Gastroesophageal sphincter (tissue), 4 donors: ENCODE measurements around the gene DHRS7C. TPM values are rescaled to one million over a fixed set of nuclear protein-coding genes. Genes with fewer than 3 reads are reported as not detected.

Experiments used
- ATAC-seq: fragments of 150-250 bp; one replicate; pipeline ENCODE4 v1.9.1; 2016; ENCODE audit warnings: mild to moderate bottlenecking, moderate library complexity
- H3K27ac ChIP-seq, 4 donors: fragments of 200-600 bp; sonication (generic) in 3 of 4; 1 replicate in 3 of 4; 2 replicates in 1 of 4; pipeline ENCODE4 v1.5.1; 2016 to 2019
- H3K27me3 ChIP-seq: fragments of 200-600 bp; sonication (generic); one replicate; pipeline ENCODE4 v1.5.1; 2019
- H3K36me3 ChIP-seq, 2 donors: fragments of 200-600 bp; sonication (generic); one replicate each; pipeline ENCODE4 v1.5.1; 2019; ENCODE audit warnings: control low read depth in 1 of 2
- H3K4me1 ChIP-seq, 3 donors: fragments of 200-600 bp; sonication (generic); 1 replicate in 2 of 3; 2 replicates in 1 of 3; pipeline ENCODE4 v1.5.1; 2016 to 2019; ENCODE audit warnings: control low read depth in 2 of 3
- H3K4me3 ChIP-seq, 2 donors: fragments of 200-600 bp; sonication (generic); one replicate each; pipeline ENCODE4 v1.5.1; 2019; ENCODE audit warnings: mild to moderate bottlenecking in 1 of 2, moderate library complexity in 1 of 2
- H3K9me3 ChIP-seq, 3 donors: fragments of 200-600 bp; sonication (generic); one replicate each; pipeline ENCODE4 v1.5.1; 2017 to 2019; ENCODE audit warnings: control low read depth in 2 of 3
- CTCF ChIP-seq, 4 experiments: fragments of 200-600 bp in 2 of 4; fragments of 450-650 bp in 2 of 4; sonication (generic) in 1 of 4; IDR thresholded peaks; one replicate each; pipeline ENCODE4 v1.5.1; 2017 to 2019; ENCODE audit warnings: antibody characterized with exemption in 4 of 4, mild to moderate bottlenecking in 2 of 4, moderate library complexity in 2 of 4
- EP300 ChIP-seq: sonication (generic); formaldehyde crosslinking; IDR thresholded peaks from one replicate; pipeline ENCODE4 v1.6.1; 2017; ENCODE audit warnings: antibody characterized with exemption, mild to moderate bottlenecking
- POLR2A ChIP-seq, 2 donors: fragments of 450-650 bp; IDR thresholded peaks; one replicate each; pipeline ENCODE4 v1.6.1; 2017; ENCODE audit warnings: antibody characterized with exemption in 2 of 2, mild to moderate bottlenecking in 2 of 2, moderate library complexity in 1 of 2
- POLR2AphosphoS5 ChIP-seq: sonication (generic); formaldehyde crosslinking; IDR thresholded peaks from one replicate; pipeline ENCODE4 v1.6.1; 2017; ENCODE audit warnings: antibody characterized with exemption
- WGBS, 2 donors: methylation state at CpG; one replicate each; pipeline ENCODE4 v1.1.5; 2018; ENCODE audit warnings: low coverage in 1 of 2; 5-methylcytosine and 5-hydroxymethylcytosine counted together
- total RNA-seq, 4 donors: library from RNA; depleted of rRNA; stranded (reverse); fragments of >200 nt; gene quantifications; one replicate each; pipeline ENCODE4 v1.1.0, GENCODE V29; 2016

The DHRS7C gene
- total RNA-seq, 4 donors from 2014 or later, result not detected

GRCh38 chr17:9830711-9831110, 39.3 kb upstream of the DHRS7C start:
- H3K4me1 ChIP-seq, result peaks cover 0 to 33% (median 14%) of the 10 kb centered on the region in 3 donors
- no peaks in the 10 kb centered on the region for H3K9me3 ChIP-seq
- peak overlapping the region in 1 of 4 donors; percentile 74 for H3K27ac ChIP-seq
- no peaks in the 10 kb centered on the region for H3K36me3 ChIP-seq
- no peak overlapping the region for H3K4me3 ChIP-seq
- TF ChIP-seq POLR2A (IDR thresholded peaks at IDR 0.05) (no peak), CTCF (IDR thresholded peaks at IDR 0.05) (no peak), EP300 (no peak), POLR2AphosphoS5 (no peak)
- WGBS, 2 donors, result 75 to 89% methylated on average over 1 to 2 of the region's 2 CpGs
- no peaks in the 10 kb centered on the region for H3K27me3 ChIP-seq
- no peak for ATAC-seq

DNA sequence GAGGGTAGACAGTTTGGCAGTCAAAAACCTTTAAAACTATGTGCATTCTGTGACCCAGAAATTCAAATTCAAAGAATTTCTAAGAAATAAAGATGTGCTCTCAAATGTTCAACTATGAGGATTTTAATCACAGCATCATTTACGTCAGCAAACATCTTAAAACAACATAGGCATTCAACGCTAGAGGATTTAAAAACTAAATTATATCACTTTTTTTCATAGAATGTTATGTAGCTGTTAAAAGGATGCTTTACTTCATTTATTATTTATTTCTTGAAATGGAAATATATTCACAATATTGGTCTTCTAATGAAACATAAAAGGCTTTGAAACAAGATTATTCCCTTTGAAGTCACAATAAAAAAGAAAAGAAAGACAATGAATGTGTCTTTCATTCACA, 38.0 kb upstream of the DHRS7C start:
- WGBS, 2 donors, result 59 to 79% methylated on average over 2 of the region's 2 CpGs
- Histone ChIP-seq H3K36me3 (no peaks in the 10 kb centered on the region), H3K27me3 (no peaks in the 10 kb centered on the region), H3K9me3 (no peaks in the 10 kb centered on the region), H3K4me1 (peaks cover 0 to 42% (median 14%) of the 10 kb centered on the region in 3 donors), H3K4me3 (no peak overlapping the region), H3K27ac (peak overlapping the region; percentile 26 to 83 (median 74))
- TF ChIP-seq EP300 (no peak), POLR2AphosphoS5 (no peak), CTCF (IDR thresholded peaks at IDR 0.05) (no peak), POLR2A (IDR thresholded peaks at IDR 0.05) (no peak)
- no peak for ATAC-seq

GRCh38 chr17:9828296-9829295, 37.2 kb upstream of the DHRS7C start:
- H3K36me3 ChIP-seq, result no peaks in the 10 kb centered on the region
- H3K9me3 ChIP-seq, result no peaks in the 10 kb centered on the region
- WGBS, 2 donors, result 25 to 26% methylated on average over 8 to 11 of the region's 13 CpGs
- peaks cover 0 to 42% (median 14%) of the 10 kb centered on the region in 3 donors for H3K4me1 ChIP-seq
- ATAC-seq, result peak; percentile 77
- no peaks in the 10 kb centered on the region for H3K27me3 ChIP-seq
- H3K27ac ChIP-seq, result peak overlapping the region; percentile 26 to 83 (median 74)
- TF ChIP-seq EP300, result no peak
- TF ChIP-seq POLR2AphosphoS5, result peak; percentile 44
- peak overlapping the region in 1 of 2 donors; percentile 21 for H3K4me3 ChIP-seq

DNA sequence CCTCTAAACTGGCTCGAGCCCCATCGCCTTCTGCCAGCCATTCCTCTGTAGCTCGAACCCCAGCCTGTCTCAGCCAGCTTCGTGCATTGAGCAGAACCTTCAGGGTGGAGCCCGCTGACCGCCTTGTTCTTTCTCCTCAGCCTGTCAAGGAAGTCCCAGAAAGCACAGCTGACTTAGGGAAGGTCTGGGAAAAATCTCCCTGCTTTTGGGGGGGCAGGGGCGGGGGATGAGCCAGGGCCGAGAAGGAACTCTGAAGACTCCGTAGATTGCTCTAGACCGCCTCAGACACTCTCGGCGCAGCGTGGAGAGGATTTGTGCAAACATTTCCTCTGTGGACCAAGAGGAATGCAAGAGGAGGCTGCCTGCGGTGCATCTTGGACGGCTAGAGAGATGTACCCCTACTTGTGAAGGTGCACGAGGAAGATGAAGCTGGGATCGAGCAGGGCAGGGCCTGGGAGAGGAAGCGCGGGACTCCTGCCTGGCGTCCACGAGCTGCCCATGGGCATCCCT, 34.3 kb upstream of the DHRS7C start, which contains the start of gene GLP2R:
TSS of gene GLP2R (plus strand) at position 284 of the 510 bp plus-strand sequence. CDS start at position 424, 140 bp downstream.
- Histone ChIP-seq H3K4me1 (peaks cover 0 to 52% (median 14%) of the 10 kb centered on the region in 3 donors), H3K4me3 (peak within 1 kb of the TSS in 1 of 2 donors; percentile 35), H3K36me3 (no peaks in the 10 kb centered on the region), H3K27me3 (no peaks in the 10 kb centered on the region), H3K9me3 (no peaks in the 10 kb centered on the region), H3K27ac (peak within 1 kb of the TSS in 3 of 4 donors; percentile 31 to 53 (median 43))
- TF ChIP-seq CTCF (IDR thresholded peaks at IDR 0.05) (no peak), POLR2AphosphoS5 (no peak), POLR2A (IDR thresholded peaks at IDR 0.05) (no peak), EP300 (no peak)
- 23 to 80% methylated on average over 2 to 7 of the region's 21 CpGs for WGBS, 2 donors
- ATAC-seq, result no peak

- no peak for ATAC-seq
These were observed 33.5 kb upstream of the DHRS7C start for GRCh38 chr17:9824797-9825338.

More at GRCh38 chr17:9824797-9825338, 33.5 kb upstream of the DHRS7C start:
- no peak overlapping the region for H3K4me3 ChIP-seq
- no peaks in the 10 kb centered on the region for H3K27me3 ChIP-seq
- H3K27ac ChIP-seq, result no peak overlapping the region
- peaks cover 0 to 50% (median 14%) of the 10 kb centered on the region in 3 donors for H3K4me1 ChIP-seq
- 45 to 84% methylated on average over 1 to 4 of the region's 8 CpGs for WGBS, 2 donors
- H3K36me3 ChIP-seq, result no peaks in the 10 kb centered on the region
- TF ChIP-seq EP300 (no peak), POLR2A (IDR thresholded peaks at IDR 0.05) (no peak), CTCF (IDR thresholded peaks at IDR 0.05) (no peak), POLR2AphosphoS5 (no peak)
- no peaks in the 10 kb centered on the region for H3K9me3 ChIP-seq
